Measurements from ENCODE around the gene SMOC2.
"Not testable (repeated sequence)": the region's sequence is repeated elsewhere in the genome, so short reads cannot be mapped to it uniquely, and the experiment has no call there.

SMOC2 gene

DNA sequence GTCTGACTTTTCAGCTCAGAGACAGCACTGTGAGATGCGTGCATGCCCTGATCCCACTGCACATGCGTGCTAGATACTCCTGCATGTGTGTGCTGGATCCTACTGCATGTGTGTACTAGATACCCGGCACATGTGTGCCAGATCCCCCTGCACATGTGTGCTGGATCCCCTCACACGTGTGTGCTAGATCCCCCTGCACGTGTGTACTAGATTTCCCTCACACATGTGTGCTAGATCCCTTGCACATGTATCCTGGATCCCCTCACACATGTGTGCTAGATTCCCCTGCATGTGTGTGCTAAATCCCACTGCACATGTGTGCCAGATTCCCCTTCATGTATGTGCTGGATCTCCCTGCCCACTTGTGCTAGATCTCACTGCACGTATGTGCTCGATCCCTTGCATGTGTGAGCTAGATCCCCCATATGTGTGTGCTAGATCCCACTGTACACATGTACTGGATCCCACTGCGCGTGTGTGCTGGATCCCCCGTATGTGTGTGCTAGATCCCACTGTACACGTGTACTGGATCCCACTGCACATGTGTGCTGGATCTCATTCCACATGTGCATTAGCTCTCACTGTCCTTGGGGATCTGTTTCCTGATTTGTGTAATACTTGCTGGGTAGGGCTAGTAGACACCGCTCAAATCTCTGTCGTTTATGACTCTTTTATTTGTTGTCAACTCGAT is 214.6 kb downstream of the SMOC2 start:
- no peak for DNase-seq (ENCODE audit: low spot score)

- DNase-seq (ENCODE audit: low spot score): no peak
Measured at GRCh38 chr6:168658059-168658458, 217.1 kb downstream of the SMOC2 start.

GRCh38 chr6:168660400-168660945 is 219.5 kb downstream of the SMOC2 start:
- no peak for DNase-seq (ENCODE audit: low spot score)

DNA sequence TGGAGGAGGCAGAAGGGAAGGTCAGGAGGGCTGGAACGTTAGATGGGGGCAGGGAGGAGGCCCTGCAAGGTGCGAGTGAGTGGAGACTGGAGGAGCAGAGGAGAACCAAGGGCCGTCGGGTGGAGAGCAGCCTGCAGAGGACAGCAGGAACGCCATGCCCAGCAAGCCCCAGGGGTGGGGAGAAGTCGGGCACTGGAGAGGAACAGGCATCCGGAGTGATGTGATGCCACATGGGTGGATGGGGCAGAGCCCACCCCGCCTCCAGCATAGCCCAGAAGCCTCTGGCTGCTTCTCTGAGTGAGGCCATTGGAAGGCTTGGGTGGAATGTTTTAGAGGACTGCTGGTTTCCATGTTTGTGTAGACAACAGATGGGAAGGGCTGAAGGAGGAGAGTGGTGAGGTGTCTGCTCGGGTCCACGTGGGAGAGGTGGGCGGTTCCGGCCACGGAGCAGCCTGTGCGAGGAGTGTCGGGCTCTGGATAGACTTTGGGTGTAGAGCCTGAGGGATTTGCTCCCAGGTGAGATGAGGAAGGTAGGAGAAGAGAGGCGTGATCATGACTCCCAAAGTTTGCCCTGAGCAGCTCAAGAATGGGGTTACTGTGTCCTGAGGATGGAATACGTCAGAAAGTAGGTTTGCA is 221.4 kb downstream of the SMOC2 start:
- DNase-seq (ENCODE audit: low spot score): no peak

DNA sequence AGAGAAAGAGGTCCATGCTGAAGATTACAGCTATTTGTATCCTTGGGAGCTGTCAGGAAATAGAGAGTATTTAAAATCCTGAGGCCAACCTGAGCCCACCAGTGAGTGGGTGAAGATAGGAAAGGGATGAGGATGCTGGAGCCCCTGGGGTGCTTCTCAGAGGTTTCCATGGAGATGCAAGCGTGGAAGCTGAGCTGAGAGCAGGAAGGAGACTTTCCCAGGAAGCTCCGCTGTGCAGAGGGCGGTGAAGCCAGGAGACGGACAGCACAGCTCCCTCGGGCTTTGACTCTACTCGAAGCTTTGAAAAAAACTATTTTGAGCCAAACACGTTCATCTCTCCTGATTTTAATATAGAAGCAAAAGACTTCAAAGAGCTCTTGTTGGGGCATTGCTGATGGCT is 222.1 kb downstream of the SMOC2 start:
- no peak for DNase-seq (ENCODE audit: low spot score)

DNA sequence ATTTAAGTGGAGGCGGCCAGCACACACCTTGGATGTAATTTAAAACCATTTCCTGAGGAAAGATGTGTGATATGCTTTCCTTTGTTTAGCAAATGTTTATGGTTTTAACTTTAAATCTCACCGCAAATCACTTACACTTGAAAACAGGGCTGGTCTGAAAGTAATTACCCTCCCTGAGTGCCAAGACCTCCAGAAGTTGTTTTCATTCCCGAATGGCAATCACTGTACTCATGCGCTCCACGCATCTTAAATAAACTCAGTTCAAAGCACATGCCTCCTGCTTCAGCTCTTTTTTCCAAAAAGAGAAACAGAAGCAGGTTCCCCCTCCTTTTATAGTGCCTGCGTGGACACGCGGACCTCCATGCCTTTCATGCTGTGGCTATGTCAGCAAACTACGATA is 224.0 kb downstream of the SMOC2 start:
- no peak for DNase-seq (ENCODE audit: low spot score)

DNA sequence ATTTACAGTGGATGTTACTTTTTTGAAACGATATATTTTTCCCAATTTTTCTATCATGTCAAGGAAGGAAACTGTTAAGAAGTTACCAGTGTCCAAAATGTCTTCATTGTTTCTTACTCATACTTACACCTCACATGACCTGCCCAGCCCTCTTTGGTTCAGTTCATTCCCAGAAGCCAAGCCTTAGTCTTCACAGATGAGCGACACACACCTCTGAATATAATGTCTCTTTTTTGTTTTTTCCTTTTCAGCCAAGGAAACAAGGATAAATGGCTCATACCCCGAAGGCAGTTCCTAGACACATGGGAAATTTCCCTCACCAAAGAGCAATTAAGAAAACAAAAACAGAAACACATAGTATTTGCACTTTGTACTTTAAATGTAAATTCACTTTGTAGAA is 225.2 kb downstream of the SMOC2 start:
- no peak for DNase-seq (ENCODE audit: low spot score)

DNA sequence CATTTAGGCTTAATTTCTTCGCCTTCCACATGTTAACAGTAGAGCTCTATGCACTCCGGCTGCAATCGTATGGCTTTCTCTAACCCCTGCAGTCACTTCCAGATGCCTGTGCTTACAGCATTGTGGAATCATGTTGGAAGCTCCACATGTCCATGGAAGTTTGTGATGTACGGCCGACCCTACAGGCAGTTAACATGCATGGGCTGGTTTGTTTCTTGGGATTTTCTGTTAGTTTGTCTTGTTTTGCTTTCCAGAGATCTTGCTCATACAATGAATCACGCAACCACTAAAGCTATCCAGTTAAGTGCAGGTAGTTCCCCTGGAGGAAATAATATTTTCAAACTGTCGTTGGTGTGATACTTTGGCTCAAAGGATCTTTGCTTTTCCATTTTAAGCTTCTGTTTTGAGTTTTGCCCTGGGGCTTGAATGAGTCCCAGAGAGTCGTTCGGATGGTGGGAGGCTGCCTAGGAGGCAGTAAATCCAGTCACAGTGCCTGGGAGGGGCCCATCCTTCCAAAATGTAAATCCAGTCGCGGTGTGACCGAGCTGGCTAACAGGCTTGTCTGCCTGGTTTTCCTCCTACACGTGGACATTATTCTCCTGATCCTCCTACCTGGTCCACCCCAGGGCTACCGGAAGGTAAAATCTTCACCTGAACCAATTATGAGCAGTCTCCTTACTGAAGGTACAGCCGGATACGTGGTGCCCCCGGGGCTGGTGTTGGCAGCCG is 225.9 kb downstream of the SMOC2 start:
- no peak for DNase-seq (ENCODE audit: low spot score)

GRCh38 chr6:168667428-168667805 is 226.4 kb downstream of the SMOC2 start:
- DNase-seq (ENCODE audit: low spot score): no peak

GRCh38 chr6:168670401-168670985 is 229.5 kb downstream of the SMOC2 start:
- DNase-seq (ENCODE audit: low spot score): no peak

DNA sequence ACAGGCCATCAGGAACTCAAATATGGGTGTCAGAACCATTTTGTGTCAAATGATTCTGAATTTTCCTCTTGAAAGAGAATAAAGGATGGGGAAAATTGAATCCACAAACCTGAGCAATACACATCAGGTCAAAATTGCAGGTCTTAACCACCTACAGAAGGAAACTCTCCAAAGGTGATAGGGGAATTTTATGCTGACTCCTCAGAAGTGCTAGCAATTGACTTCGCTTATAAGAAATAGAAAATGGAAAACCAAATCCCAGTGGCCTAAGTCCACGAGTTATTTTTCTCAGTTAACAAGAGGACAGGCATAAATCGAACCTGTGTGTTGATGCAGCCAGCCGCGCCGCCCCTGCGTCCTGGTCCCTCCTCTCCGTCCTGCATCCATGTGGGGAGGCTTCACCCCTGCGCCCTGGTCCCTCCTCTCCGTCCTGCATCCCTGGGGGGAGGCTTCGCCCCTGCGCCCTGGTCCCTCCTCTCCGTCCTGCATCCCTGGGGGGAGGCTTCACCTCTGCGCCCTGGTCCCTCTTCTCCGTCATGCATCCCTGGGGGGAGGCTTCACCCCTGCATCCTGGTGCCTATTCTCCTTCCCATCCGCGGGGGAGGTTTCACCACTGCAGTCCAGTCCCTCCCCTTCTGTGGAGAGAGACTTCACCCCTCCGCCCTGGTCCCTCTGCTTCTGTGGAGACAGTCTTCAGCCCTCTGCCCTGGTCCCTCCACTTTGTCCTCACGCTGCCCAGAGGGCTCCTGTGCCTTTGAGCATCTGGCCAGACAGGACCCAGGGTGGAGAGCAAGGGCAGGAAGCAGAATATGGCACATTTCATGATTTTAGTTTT is 230.3 kb downstream of the SMOC2 start:
- DNase-seq (ENCODE audit: low spot score): no peak

DNA sequence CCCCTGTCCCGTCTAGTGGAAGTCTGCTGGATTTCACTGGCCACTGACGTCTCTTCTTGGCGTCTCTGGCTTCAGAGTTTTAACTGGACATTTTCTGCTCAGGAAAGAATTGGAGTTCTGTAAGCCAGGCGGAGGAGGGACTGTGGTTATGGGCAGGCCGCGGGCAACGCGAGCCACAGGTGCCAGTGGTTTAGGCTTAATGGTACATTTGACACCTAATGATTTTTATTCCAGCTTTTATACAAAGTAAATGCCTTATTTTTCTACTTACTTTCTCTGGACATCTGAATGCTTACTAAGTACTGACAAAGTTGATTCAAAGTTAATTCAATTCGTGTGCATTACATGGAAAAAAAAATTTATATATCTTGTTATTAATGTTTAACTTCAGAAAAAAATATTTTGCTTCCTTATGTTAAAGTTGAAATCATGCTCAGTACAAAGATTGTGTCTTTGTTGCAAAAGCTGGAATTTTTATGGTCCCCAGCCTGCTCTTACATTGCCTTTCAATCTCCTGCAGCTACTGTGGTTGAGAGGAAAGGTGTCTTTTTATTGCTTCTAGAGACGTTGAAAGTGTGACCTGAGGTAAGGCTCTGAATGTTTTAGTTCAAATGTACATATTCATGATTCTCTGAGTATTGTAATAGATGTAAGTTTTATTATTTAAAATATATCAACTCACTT is 231.0 kb downstream of the SMOC2 start:
- no peak for DNase-seq (ENCODE audit: low spot score)

DNA sequence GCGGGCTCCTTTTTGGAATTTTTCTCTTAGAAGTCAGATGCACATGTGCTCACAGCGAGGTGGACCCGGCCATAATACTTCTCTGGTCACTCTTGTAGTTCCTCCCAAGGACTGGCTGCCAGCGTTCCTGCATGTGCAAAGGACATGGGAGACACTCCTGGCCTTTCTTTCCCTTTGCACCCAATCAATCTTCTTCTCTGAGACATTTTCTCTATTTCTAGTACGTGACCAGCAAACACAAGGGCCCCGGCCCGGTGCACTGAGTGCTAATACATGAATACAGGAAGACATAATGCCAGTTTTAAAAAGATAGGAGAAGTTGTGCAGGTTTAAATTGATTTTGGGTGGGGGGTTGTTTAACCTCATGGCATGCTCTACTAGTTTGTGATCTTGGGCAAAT is 233.6 kb downstream of the SMOC2 start:
- DNase-seq (ENCODE audit: low spot score): no peak

GRCh38 chr6:168675375-168675774 is 234.4 kb downstream of the SMOC2 start:
- DNase-seq (ENCODE audit: low spot score): no peak

DNA sequence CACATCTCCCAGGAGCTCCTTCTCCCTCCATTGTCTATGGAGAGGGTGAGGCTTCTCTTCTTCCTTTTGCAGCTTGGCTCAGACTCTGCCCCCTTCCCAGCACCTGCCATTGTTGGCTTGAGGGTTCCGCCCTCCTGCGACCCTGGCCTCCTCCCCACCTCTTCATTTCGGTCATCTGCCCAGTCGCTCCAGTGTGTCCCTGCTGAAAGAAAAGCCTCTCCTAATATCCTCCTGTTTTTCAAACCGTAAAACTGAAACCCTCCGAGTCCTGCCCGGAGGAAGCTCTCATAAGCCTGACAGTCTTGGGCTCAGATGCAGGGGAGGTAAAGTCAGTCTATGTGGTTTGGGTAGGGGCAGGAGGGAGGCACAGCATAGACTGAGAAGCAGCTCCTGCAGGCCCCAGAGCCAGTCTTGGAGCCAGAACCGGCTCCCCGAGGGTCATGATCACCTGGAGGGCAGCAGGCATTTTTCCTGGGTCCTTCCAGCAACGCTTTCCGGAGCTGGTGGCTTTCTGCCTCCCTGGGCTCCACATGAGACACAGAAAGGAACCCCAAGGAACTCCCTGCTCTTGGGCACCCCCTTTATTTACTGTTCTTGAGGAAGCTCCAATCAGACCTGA is 235.1 kb downstream of the SMOC2 start:
- no peak for DNase-seq (ENCODE audit: low spot score)

- no peak for DNase-seq (ENCODE audit: low spot score)
Measured at GRCh38 chr6:168676552-168677322, 235.8 kb downstream of the SMOC2 start.

DNA sequence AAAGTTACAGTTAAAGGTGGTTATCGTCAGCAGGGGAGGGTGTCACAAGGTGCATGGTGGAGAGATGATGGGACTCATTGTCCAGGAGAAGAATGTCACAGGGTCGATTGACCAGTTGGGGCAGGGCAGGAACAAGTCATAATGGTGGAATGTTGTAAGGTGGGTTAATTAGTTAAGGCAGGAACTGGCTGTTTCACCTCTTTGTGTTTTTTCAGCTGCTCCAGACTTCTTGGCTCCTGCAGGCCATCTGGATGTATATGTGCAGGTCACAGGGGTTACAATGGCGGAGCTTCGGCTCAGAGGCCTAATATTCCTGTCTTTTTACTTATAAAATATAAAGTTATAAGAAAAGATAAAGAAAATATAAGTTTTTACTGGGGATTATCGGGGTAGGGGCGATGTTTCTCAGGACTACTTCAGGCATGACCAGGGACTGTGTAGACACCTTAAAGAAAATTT is 236.4 kb downstream of the SMOC2 start:
- DNase-seq (ENCODE audit: low spot score): not testable (repeated sequence)

- no peak for DNase-seq (ENCODE audit: low spot score)
Measured at GRCh38 chr6:168678077-168678476, 237.1 kb downstream of the SMOC2 start.

DNA sequence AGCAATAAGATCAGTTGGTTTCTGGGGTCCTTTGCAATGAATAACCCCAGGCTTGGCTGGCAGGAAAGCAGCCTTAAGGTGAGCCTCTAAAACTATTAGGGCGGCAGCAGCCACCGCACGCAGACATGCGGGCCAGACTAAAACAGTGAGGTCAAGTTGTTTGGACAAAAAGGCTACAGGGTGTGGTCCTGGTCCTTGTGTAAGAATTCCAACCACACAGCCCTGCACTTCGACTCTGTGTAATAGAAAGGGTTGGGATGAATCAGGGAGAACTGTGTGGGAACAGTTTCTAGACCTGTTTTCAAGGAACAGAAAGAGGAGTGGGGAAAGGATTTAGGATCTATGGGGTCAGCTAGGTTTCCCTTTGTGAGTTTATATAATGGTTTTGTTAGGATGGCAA is 237.6 kb downstream of the SMOC2 start:
- DNase-seq (ENCODE audit: low spot score): no peak

DNA sequence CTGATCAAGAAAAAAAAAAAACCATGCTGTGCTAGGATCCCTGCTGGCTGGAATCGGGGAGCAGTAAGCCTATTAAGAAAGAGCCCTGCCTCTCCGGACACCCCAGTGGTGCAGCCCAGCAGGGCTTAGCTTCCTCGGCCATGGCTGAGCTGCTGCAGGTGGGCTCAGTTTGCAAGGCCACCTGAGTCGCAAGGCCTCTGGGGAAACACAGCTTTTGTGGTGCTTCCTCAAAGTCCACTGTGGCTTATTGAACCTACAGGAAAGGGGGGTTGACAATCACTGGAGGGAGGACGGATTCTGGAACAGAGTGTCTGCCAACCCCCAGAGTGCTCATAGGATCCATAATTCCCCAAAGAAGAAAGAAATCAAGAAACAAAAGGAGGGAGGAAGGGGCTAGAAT is 240.8 kb downstream of the SMOC2 start:
- DNase-seq (ENCODE audit: low spot score): no peak

Data from AG08395 (cell line).